ENCODE data around the gene VRK1. TPM values are rescaled to one million over a fixed set of nuclear protein-coding genes. Genes with fewer than 3 reads are reported as not detected.

VRK1 gene
- total RNA-seq, 4 donors from 2014 or later, result 7.1 to 19.2 (median 8.5) TPM

DNA sequence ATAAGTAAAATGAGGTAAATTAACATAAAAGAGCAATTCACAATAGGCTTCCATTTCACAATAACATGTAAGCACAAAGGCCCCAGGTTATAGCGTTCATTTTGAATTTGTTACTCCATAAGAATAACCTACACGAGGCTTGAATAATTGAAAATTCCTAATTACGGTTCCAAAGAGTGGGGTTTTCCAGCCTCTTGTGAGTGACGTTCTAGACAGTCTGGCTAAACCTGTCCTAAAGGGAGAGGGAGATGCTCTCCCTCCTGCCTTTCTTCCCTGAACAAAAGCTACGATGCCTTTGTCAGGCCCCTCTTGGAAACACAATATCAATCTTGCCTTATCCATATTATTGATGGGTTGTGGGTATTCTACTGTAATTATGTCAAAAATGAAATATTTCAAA is 24.3 kb upstream of the VRK1 start:
- ATAC-seq (ENCODE audit: low FRiP score), result no peak
- no peak for DNase-seq (ENCODE audit: low spot score)
- TF ChIP-seq, protein P1, sequence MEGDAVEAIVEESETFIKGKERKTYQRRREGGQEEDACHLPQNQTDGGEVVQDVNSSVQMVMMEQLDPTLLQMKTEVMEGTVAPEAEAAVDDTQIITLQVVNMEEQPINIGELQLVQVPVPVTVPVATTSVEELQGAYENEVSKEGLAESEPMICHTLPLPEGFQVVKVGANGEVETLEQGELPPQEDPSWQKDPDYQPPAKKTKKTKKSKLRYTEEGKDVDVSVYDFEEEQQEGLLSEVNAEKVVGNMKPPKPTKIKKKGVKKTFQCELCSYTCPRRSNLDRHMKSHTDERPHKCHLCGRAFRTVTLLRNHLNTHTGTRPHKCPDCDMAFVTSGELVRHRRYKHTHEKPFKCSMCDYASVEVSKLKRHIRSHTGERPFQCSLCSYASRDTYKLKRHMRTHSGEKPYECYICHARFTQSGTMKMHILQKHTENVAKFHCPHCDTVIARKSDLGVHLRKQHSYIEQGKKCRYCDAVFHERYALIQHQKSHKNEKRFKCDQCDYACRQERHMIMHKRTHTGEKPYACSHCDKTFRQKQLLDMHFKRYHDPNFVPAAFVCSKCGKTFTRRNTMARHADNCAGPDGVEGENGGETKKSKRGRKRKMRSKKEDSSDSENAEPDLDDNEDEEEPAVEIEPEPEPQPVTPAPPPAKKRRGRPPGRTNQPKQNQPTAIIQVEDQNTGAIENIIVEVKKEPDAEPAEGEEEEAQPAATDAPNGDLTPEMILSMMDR (IDR thresholded peaks at IDR 0.05), result no peak

DNA sequence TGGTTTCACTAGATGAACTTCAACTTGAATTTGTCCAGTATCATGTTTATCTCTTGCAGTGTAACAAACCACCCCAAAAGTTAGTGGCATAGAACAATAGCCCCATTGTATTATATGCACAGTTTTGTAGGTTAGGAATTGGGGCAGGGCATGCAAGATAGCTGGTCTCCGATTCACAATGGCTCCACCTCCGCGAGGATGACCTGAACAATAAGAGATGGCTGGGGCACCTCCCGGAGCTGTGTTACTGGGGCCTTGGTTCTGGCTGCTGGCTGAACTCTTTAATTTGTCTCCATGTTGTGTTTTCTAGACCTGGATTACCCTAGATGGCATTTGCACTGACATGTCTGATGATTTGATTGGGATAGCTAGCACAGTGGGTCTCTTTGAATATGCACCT is 20.4 kb upstream of the VRK1 start:
- no peak for DNase-seq (ENCODE audit: low spot score)

DNA sequence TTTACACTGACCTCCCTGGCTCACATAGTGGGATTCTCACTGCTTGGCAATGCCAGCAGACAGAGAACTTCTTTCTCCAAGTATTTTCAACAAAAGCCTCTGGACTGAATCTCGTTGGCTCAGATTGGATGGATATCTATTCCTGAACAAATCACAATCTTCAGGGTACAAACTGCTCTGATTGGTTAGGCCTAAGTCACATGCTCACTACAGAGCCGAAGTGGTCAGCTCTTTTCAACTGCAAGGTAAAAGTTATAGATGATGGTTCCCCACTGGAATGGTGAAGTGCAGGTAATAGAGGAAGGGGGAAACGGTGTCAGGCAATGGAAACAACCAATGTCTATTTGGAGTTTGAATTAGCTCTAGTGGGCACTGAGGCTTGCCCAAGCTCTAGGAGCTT is 16.7 kb upstream of the VRK1 start:
- TF ChIP-seq, protein P1 (IDR thresholded peaks at IDR 0.05), result no peak
- no peak for ATAC-seq (ENCODE audit: low FRiP score)

More for the DNA sequence above, 20.4 kb upstream of the VRK1 start:
- TF ChIP-seq, protein P1 (IDR thresholded peaks at IDR 0.05), result no peak
- no peak for ATAC-seq (ENCODE audit: low FRiP score)

DNA sequence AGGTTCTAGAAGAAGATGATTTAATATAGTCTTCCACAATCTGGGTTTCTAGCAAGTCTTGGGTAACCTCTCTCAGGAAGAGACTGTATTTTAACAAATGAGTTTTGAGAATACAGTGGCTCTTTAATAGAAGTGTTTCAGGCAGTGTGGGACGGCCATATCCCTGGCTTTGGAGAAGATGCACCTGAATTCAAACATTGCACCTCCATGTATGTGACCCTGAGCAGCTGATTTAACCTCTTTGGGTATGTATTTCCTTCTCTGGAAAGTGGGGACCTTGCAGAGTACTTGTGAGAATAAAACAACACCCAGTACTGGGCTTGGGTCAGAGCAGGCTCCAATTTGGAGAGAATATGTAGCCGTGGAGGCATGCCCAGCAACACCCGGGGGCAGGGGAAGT is 15.8 kb upstream of the VRK1 start:
- DNase-seq (ENCODE audit: low spot score) (no peak), ATAC-seq (ENCODE audit: low FRiP score) (no peak)

More for the DNA sequence above, 16.7 kb upstream of the VRK1 start:
- DNase-seq (ENCODE audit: low spot score), result no peak

DNA sequence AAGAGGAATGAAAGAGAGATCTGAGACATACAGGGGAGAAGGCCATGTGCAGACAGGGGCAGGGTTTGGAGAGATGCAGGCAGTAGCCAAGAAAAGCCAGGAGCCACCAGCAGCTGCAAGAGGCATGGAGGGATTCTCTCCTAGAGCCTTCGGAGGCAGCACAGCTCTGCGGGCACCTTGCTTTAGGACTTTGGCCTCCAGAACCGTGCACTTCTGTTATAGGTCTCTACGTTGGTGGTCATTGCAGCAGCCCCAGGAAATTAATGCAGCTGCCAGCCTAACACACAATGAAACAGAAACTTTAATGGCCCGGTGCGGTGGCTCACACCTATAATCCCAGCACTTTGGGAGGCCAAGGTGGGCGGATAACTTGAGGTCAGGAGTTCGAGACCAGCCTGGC is 14.7 kb upstream of the VRK1 start:
- TF ChIP-seq, protein P1 (IDR thresholded peaks at IDR 0.05), result no peak
- no peak for ATAC-seq (ENCODE audit: low FRiP score)
- no peak for DNase-seq (ENCODE audit: low spot score)

More for the DNA sequence above, 15.8 kb upstream of the VRK1 start:
- TF ChIP-seq, protein P1 (IDR thresholded peaks at IDR 0.05), result no peak

DNA sequence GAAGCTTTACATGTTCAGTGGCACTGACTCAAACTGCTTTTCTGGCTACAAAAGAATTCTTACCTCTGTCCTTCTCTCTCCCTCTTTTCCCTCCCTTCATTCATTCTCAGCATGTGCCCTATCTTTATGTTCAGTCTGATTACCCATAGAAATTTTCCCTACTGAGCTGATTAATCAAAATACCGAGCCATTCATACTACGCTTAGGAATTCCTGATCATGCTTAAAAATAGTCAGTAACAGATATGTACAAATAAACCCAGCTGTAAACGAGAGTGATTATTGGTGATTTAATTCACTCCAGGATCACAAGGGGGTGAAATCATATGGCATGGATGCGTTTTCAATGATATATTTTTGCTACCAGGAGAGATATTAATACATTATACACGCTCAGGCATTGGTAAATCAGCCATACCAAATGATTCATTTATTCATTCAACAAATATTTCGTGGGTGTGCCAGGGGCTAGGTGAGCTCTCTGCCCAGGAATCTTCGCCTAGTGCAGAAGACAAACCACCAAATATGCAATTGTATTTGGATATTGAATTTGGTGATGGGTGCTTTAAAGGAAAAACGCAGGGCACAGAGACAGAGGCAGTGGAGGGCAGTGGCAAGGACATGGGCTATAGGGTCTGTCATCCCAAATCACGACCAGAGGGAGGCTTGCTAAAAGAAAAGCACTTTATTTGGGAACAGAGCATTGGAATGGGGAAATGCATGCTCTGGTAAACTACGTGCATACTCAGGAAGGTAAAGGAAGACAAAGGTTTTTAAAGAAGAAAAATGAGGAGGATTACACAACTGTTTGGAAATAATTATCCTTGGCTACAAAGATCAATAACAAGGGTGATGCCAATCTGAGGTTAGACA is 13.9 kb upstream of the VRK1 start:
- ATAC-seq (ENCODE audit: low FRiP score) (no peak), DNase-seq (ENCODE audit: low spot score) (no peak)
- TF ChIP-seq, protein P1 (IDR thresholded peaks at IDR 0.05), result no peak

DNA sequence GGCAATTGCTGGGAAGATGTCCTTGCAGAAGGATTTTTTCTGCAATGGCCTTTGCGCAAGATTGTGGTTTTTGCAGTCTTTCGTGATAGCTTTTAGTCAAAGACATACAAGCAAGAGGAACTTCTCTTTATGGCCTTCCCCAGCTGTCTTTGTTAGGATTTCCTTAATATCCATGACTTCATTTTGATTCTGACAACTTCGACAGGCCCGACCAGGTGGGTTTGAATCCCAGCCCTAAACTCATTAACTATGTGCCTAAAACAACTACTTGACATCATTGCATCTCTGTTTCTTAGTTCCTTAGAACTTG is 13.3 kb upstream of the VRK1 start:
- DNase-seq (ENCODE audit: low spot score), result no peak
- TF ChIP-seq, protein P1 (IDR thresholded peaks at IDR 0.05), result no peak
- no peak for ATAC-seq (ENCODE audit: low FRiP score)

All from omental fat pad (tissue), 4 donors.